Measurements from ENCODE around the gene COL4A1.

COL4A1 gene

GRCh38 chr13:110197471-110197870 lies 109.5 kb downstream of the COL4A1 start:
- Histone ChIP-seq H3K27me3 (ENCODE audit: insufficient read depth, poor library complexity, severe bottlenecking) (no peaks in the 10 kb centered on the region), H3K27ac (replicated peaks) (no peak overlapping the region), H3K4me3 (replicated peaks; ENCODE audit: insufficient read depth, low read length) (no peak overlapping the region)
- DNase-seq (ENCODE audit: low read depth in 1 of 2, low spot score in 1 of 2) = no peak
- TF ChIP-seq GABPA (IDR thresholded peaks at IDR 0.05; ENCODE audit: low read depth) = no peak
- TF ChIP-seq SPI1 (IDR thresholded peaks at IDR 0.05; ENCODE audit: borderline replicate concordance, low read depth) = no peak
- TF ChIP-seq POLR2AphosphoS5 (IDR thresholded peaks at IDR 0.05; ENCODE audit: low read depth) = no peak
- TF ChIP-seq REST (IDR thresholded peaks at IDR 0.05; ENCODE audit: insufficient replicate concordance, low read depth) = no peak
- no peak for TF ChIP-seq CTCF (IDR thresholded peaks at IDR 0.05; ENCODE audit: insufficient read depth, low read length)

DNA sequence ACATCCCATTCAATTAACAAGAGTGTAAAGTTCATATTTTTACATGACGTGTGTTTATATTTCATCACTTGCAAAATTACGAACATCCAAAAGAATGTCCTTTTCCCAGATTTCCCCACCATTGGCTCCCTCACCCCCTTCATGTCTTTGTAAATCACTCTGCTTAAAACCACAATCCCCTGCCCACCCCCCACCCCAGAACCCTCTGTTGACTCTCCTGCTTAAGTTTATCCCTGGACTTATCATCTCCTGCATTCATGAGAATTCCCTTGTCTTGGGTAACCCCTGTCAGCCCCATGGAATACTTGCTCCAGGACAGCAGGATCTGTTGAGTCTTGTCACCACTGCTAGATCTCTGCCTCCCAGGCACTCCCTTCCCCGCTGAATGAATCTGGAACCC lies 109.9 kb downstream of the COL4A1 start:
- no peak for DNase-seq (ENCODE audit: low read depth in 1 of 2, low spot score in 1 of 2)
- H3K27me3 ChIP-seq (ENCODE audit: insufficient read depth, poor library complexity, severe bottlenecking) = no peaks in the 10 kb centered on the region
- TF ChIP-seq POLR2AphosphoS5 (IDR thresholded peaks at IDR 0.05; ENCODE audit: low read depth) = no peak
- no peak for TF ChIP-seq CTCF (IDR thresholded peaks at IDR 0.05; ENCODE audit: insufficient read depth, low read length)
- TF ChIP-seq SPI1 (IDR thresholded peaks at IDR 0.05; ENCODE audit: borderline replicate concordance, low read depth) = no peak
- no peak for TF ChIP-seq REST (IDR thresholded peaks at IDR 0.05; ENCODE audit: insufficient replicate concordance, low read depth)
- TF ChIP-seq GABPA (IDR thresholded peaks at IDR 0.05; ENCODE audit: low read depth) = no peak
- no peak overlapping the region for H3K4me3 ChIP-seq (replicated peaks; ENCODE audit: insufficient read depth, low read length)
- H3K27ac ChIP-seq (replicated peaks) = no peak overlapping the region

GRCh38 chr13:110195547-110196485 lies 111.1 kb downstream of the COL4A1 start:
- no peaks in the 10 kb centered on the region for H3K27me3 ChIP-seq (ENCODE audit: insufficient read depth, poor library complexity, severe bottlenecking)
- no peak for DNase-seq (ENCODE audit: low read depth in 1 of 2, low spot score in 1 of 2)
- no peak overlapping the region for H3K4me3 ChIP-seq (replicated peaks; ENCODE audit: insufficient read depth, low read length)
- no peak for TF ChIP-seq SPI1 (IDR thresholded peaks at IDR 0.05; ENCODE audit: borderline replicate concordance, low read depth)
- TF ChIP-seq GABPA (IDR thresholded peaks at IDR 0.05; ENCODE audit: low read depth) = no peak
- no peak for TF ChIP-seq REST (IDR thresholded peaks at IDR 0.05; ENCODE audit: insufficient replicate concordance, low read depth)
- no peak for TF ChIP-seq CTCF (IDR thresholded peaks at IDR 0.05; ENCODE audit: insufficient read depth, low read length)
- TF ChIP-seq POLR2AphosphoS5 (IDR thresholded peaks at IDR 0.05; ENCODE audit: low read depth) = no peak
- no peak overlapping the region for H3K27ac ChIP-seq (replicated peaks)
